ENCODE results near the gene CMTM6. TPM values are rescaled to one million over a fixed set of nuclear protein-coding genes. Genes with fewer than 3 reads are reported as not detected.
"Not testable (repeated sequence)": the region's sequence is repeated elsewhere in the genome, so short reads cannot be mapped to it uniquely, and the experiment has no call there.

The CMTM6 gene
- polyA plus RNA-seq, 1 donor: 19.1 TPM

GRCh38 chr3:32448686-32449474 is 53.8 kb downstream of the CMTM6 start:
- DNase-seq (ENCODE audit: low read depth): no peak

- DNase-seq (ENCODE audit: low read depth): no peak
Measured at GRCh38 chr3:32447865-32448400, 54.7 kb downstream of the CMTM6 start.

GRCh38 chr3:32443478-32443877 is 59.2 kb downstream of the CMTM6 start:
- no peak for DNase-seq (ENCODE audit: low read depth)

- no peak for DNase-seq (ENCODE audit: low read depth)
Measured at GRCh38 chr3:32442766-32443165, 59.9 kb downstream of the CMTM6 start.

- no peak for DNase-seq (ENCODE audit: low read depth)
Measured at GRCh38 chr3:32440611-32441350, 61.9 kb downstream of the CMTM6 start.

GRCh38 chr3:32439421-32439820 is 63.2 kb downstream of the CMTM6 start:
- not testable (repeated sequence) for DNase-seq (ENCODE audit: low read depth)

- DNase-seq (ENCODE audit: low read depth): no peak
Measured at GRCh38 chr3:32438596-32439344, 63.9 kb downstream of the CMTM6 start.

- no peak for DNase-seq (ENCODE audit: low read depth)
Measured at GRCh38 chr3:32437896-32438295, 64.8 kb downstream of the CMTM6 start.

- DNase-seq (ENCODE audit: low read depth): no peak
Measured at GRCh38 chr3:32436816-32437189, 65.8 kb downstream of the CMTM6 start.

- no peak for DNase-seq (ENCODE audit: low read depth)
Measured at GRCh38 chr3:32435911-32436815, 66.5 kb downstream of the CMTM6 start.

- no peak for DNase-seq (ENCODE audit: low read depth)
Measured at GRCh38 chr3:32434206-32434605, 68.4 kb downstream of the CMTM6 start.

- no peak for DNase-seq (ENCODE audit: low read depth)
Measured at GRCh38 chr3:32432711-32433530, 69.7 kb downstream of the CMTM6 start.

GRCh38 chr3:32432045-32432710 is 70.5 kb downstream of the CMTM6 start:
- no peak for DNase-seq (ENCODE audit: low read depth)

- DNase-seq (ENCODE audit: low read depth): no peak
Measured at GRCh38 chr3:32431481-32431880, 71.2 kb downstream of the CMTM6 start.

Other genes starting within 250 kb of the CMTM6 start
- gene CMTM7, start 111.0 kb downstream of the CMTM6 start, polyA plus RNA-seq (ENCODE audit: insufficient read length): 12.9 TPM
- 35.7 TPM for gene DYNC1LI1, start 68.0 kb upstream of the CMTM6 start, polyA plus RNA-seq (ENCODE audit: insufficient read length)
- gene CNOT10, start 182.3 kb upstream of the CMTM6 start, polyA plus RNA-seq (ENCODE audit: insufficient read length): 23.4 TPM

Data from forelimb muscle (tissue), 1 donor.